Mesendoderm (in vitro differentiated cells): Measurements from ENCODE around the gene RASGEF1C.

Experiments
- DNase-seq: peaks from one replicate; pipeline ENCODE4 v3.0.0; 2013
- H2AK5ac ChIP-seq: 2 replicates; pipeline ENCODE4 v1.6.1; 2013; ENCODE audit warnings: low read length, inconsistent platforms
- H2BK120ac ChIP-seq: 2 replicates; pipeline ENCODE4 v1.6.1; 2013; ENCODE audit warnings: low read depth, mild to moderate bottlenecking, low read length, moderate library complexity, mixed read lengths
- H2BK15ac ChIP-seq: replicated peaks from 2 replicates; pipeline ENCODE4 v1.6.1; 2013; ENCODE audit warnings: low read depth, mild to moderate bottlenecking, moderate library complexity
- H2BK5ac ChIP-seq: 2 replicates; pipeline ENCODE4 v1.6.1; 2013; ENCODE audit warnings: low read length, inconsistent platforms
- H3K18ac ChIP-seq: 2 replicates; pipeline ENCODE4 v1.6.1; 2013; ENCODE audit warnings: mild to moderate bottlenecking, low read length, mixed read lengths
- H3K23ac ChIP-seq: one replicate; pipeline ENCODE4 v1.6.1; 2013; ENCODE audit warnings: low read length
- H3K27ac ChIP-seq: 2 replicates; pipeline ENCODE4 v1.5.1; 2013; ENCODE audit warnings: low read depth, mild to moderate bottlenecking, inconsistent platforms, low read length, moderate library complexity
- H3K27me3 ChIP-seq: 2 replicates; pipeline ENCODE4 v1.6.1; 2013; ENCODE audit warnings: low read length, control low read depth, mild to moderate bottlenecking, inconsistent platforms; ENCODE audit not compliant: insufficient read depth, poor library complexity
- H3K36me3 ChIP-seq: 2 replicates; pipeline ENCODE4 v1.6.1; 2013; ENCODE audit warnings: low read length, inconsistent platforms; ENCODE audit not compliant: control insufficient read depth, insufficient read depth
- H3K4ac ChIP-seq: one replicate; pipeline ENCODE4 v1.6.1; 2013; ENCODE audit warnings: low read depth, mild to moderate bottlenecking, low read length, moderate library complexity
- H3K4me1 ChIP-seq: 2 replicates; pipeline ENCODE4 v1.6.1; 2013; ENCODE audit warnings: low read depth, low read length, inconsistent platforms; ENCODE audit not compliant: control insufficient read depth
- H3K4me2 ChIP-seq: 2 replicates; pipeline ENCODE4 v1.6.1; 2013; ENCODE audit warnings: low read length
- H3K4me3 ChIP-seq: 2 replicates; pipeline ENCODE4 v1.5.1; 2013; ENCODE audit warnings: mild to moderate bottlenecking, low read length
- H3K56ac ChIP-seq: one replicate; pipeline ENCODE4 v1.6.1; 2013; ENCODE audit warnings: low read length
- H3K79me1 ChIP-seq: 2 replicates; pipeline ENCODE4 v1.6.1; 2013; ENCODE audit warnings: low read length, inconsistent platforms
- H3K79me2 ChIP-seq: 2 replicates; pipeline ENCODE4 v1.6.1; 2013; ENCODE audit warnings: mild to moderate bottlenecking, low read length; ENCODE audit not compliant: control insufficient read depth, insufficient read depth
- H3K9ac ChIP-seq: 2 replicates; pipeline ENCODE4 v1.6.1; 2013; ENCODE audit warnings: low read length, inconsistent platforms
- H4K5ac ChIP-seq: one replicate; pipeline ENCODE4 v1.6.1; 2013; ENCODE audit warnings: low read length
- H4K8ac ChIP-seq: one replicate; pipeline ENCODE4 v1.6.1; 2013; ENCODE audit warnings: low read depth, mild to moderate bottlenecking, control low read depth, low read length, moderate library complexity
- WGBS: extraction: QIAGEN DNeasy Blood & Tissue Kit; methylation state at CpG from one replicate; pipeline ENCODE4 v1.1.7; 2013; ENCODE audit warnings: low lambda C conversion rate, missing lambda C conversion rate; ENCODE audit not compliant: insufficient coverage; ENCODE audit errors: extremely low coverage; 5-methylcytosine and 5-hydroxymethylcytosine counted together

The RASGEF1C gene

DNA sequence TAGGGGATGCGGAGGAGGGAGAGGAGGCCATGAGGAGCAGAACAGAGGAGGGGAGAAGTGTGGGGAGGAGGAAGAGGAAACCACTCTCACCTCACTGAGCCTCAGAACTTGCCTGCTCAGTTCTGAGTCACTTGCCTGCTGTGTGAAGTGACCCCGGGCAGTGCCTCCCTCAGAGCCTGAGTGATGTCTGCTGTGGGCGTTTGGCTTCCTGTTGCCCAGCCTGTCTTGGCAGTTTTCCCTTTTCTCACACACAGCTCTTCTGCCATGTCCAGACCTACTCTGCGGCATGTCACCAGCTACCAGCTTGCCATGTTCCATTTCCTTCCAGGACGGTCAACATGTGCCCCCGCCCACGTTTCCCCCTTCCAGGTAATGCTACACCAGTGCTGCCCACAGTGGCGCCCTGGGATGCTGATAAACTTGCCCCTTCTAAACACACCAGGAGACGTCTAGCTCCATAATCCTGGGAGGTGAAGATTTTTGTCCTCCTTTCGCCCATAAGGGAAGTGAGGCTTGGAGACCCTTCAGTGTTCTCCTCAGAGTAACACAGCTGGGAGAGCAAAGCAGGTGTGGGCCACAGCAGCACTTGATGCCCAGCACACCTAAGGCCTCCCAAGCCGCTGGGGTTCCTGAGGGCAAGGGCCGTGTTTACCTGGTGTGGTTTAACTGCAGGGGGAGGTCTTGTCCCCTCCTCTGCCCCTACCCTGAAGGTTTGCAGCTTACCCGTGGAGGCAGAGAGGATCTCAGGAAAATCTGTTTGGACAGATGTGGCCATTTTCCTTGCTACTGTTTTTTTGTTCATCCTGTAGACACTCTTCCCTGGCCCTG lies 73.7 kb downstream of the RASGEF1C start:
- no peak overlapping the region for H2BK15ac ChIP-seq
- WGBS, result no CpG with 5 or more reads among the region's 13 CpGs
- H4K5ac ChIP-seq, result no peak overlapping the region
- H4K8ac ChIP-seq, result no peak overlapping the region
- H3K79me1 ChIP-seq, result no peaks in the 10 kb centered on the region
- no peaks in the 10 kb centered on the region for H3K36me3 ChIP-seq
- H3K27ac ChIP-seq, result no peak overlapping the region
- DNase-seq, result no peak
- H3K27me3 ChIP-seq, result no peaks in the 10 kb centered on the region
- no peaks in the 10 kb centered on the region for H3K79me2 ChIP-seq
- no peak overlapping the region for H3K4me2 ChIP-seq
- no peak overlapping the region for H2BK120ac ChIP-seq
- H3K18ac ChIP-seq, result no peak overlapping the region
- H3K23ac ChIP-seq, result no peak overlapping the region
- H3K9ac ChIP-seq, result no peak overlapping the region
- H3K4me3 ChIP-seq, result no peak overlapping the region
- H3K4ac ChIP-seq, result no peak overlapping the region
- H2AK5ac ChIP-seq, result no peak overlapping the region
- H3K4me1 ChIP-seq, result no peaks in the 10 kb centered on the region
- H2BK5ac ChIP-seq, result no peak overlapping the region
- H3K56ac ChIP-seq, result no peak overlapping the region

DNA sequence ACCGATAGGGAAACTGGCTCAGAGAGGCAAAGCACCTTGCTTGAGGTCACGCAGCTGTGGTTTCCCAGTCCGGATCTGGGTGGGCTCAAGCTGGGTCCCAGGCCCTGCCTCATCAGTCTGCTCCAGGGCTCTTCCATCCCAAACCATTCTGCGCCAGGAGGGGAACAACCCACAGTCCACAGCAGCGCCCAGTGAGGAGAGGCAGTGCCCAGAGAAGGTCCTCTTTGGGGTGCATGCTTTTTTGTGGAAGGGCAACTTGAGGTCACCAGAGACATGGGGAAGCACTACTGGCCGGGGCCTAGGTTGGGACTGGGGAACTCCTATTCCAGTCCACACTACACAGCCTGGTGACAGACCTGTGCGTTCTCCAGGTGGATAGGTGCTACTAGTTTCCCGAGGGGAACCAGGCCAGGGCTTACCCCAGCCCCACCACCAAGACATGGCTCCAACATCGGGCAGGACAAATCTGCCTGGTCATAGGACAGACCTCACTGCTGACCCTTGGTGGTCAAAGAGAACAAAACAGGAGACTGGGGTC lies 75.0 kb downstream of the RASGEF1C start:
- Histone ChIP-seq H3K4me1 (no peaks in the 10 kb centered on the region), H3K36me3 (no peaks in the 10 kb centered on the region), H3K79me1 (no peaks in the 10 kb centered on the region), H4K8ac (no peak overlapping the region), H3K4me2 (no peak overlapping the region), H3K56ac (no peak overlapping the region), H2BK15ac (no peak overlapping the region), H3K27me3 (no peaks in the 10 kb centered on the region), H3K18ac (no peak overlapping the region), H3K27ac (no peak overlapping the region), H4K5ac (no peak overlapping the region), H3K4ac (no peak overlapping the region), H2BK5ac (no peak overlapping the region), H2BK120ac (no peak overlapping the region), H3K23ac (no peak overlapping the region), H3K9ac (no peak overlapping the region), H2AK5ac (no peak overlapping the region), H3K4me3 (no peak overlapping the region), H3K79me2 (no peaks in the 10 kb centered on the region)
- DNase-seq, result no peak
- WGBS, result no CpG with 5 or more reads among the region's 9 CpGs

GRCh38 chr5:180133551-180133950 lies 75.5 kb downstream of the RASGEF1C start:
- no peak overlapping the region for H2BK5ac ChIP-seq
- no peak overlapping the region for H3K56ac ChIP-seq
- H3K4me3 ChIP-seq, result no peak overlapping the region
- no peaks in the 10 kb centered on the region for H3K4me1 ChIP-seq
- H3K27me3 ChIP-seq, result no peaks in the 10 kb centered on the region
- no peak overlapping the region for H2BK15ac ChIP-seq
- no peak overlapping the region for H3K4ac ChIP-seq
- DNase-seq, result no peak
- H3K9ac ChIP-seq, result no peak overlapping the region
- no peak overlapping the region for H3K23ac ChIP-seq
- H3K18ac ChIP-seq, result no peak overlapping the region
- H3K36me3 ChIP-seq, result no peaks in the 10 kb centered on the region
- H4K8ac ChIP-seq, result no peak overlapping the region
- H3K4me2 ChIP-seq, result no peak overlapping the region
- no peaks in the 10 kb centered on the region for H3K79me2 ChIP-seq
- no peak overlapping the region for H3K27ac ChIP-seq
- no peak overlapping the region for H2BK120ac ChIP-seq
- no CpG with 5 or more reads among the region's 4 CpGs for WGBS
- H4K5ac ChIP-seq, result no peak overlapping the region
- H3K79me1 ChIP-seq, result no peaks in the 10 kb centered on the region
- no peak overlapping the region for H2AK5ac ChIP-seq

- no peaks in the 10 kb centered on the region for H3K4me1 ChIP-seq
- no peak overlapping the region for H3K4ac ChIP-seq
- no peak overlapping the region for H4K5ac ChIP-seq
- WGBS, result no CpG with 5 or more reads among the region's 9 CpGs
- no peak overlapping the region for H3K23ac ChIP-seq
- no peak overlapping the region for H3K56ac ChIP-seq
- no peak overlapping the region for H3K18ac ChIP-seq
- H2BK15ac ChIP-seq, result no peak overlapping the region
- no peak overlapping the region for H3K4me2 ChIP-seq
- no peaks in the 10 kb centered on the region for H3K27me3 ChIP-seq
- H3K79me2 ChIP-seq, result no peaks in the 10 kb centered on the region
- H3K4me3 ChIP-seq, result no peak overlapping the region
- no peaks in the 10 kb centered on the region for H3K79me1 ChIP-seq
- no peak for DNase-seq
- no peak overlapping the region for H2BK5ac ChIP-seq
- H2BK120ac ChIP-seq, result no peak overlapping the region
- no peak overlapping the region for H2AK5ac ChIP-seq
- H3K36me3 ChIP-seq, result no peaks in the 10 kb centered on the region
- no peak overlapping the region for H3K27ac ChIP-seq
- H4K8ac ChIP-seq, result no peak overlapping the region
- no peak overlapping the region for H3K9ac ChIP-seq
These were observed 76.0 kb downstream of the RASGEF1C start for GRCh38 chr5:180133060-180133459.

GRCh38 chr5:180130876-180131740 lies 77.9 kb downstream of the RASGEF1C start:
- H3K4ac ChIP-seq, result no peak overlapping the region
- no peak overlapping the region for H3K4me3 ChIP-seq
- H2BK15ac ChIP-seq, result no peak overlapping the region
- H2BK120ac ChIP-seq, result no peak overlapping the region
- H3K79me1 ChIP-seq, result no peaks in the 10 kb centered on the region
- DNase-seq, result no peak
- H3K27me3 ChIP-seq, result no peaks in the 10 kb centered on the region
- no peak overlapping the region for H3K27ac ChIP-seq
- no peak overlapping the region for H4K8ac ChIP-seq
- no peak overlapping the region for H3K56ac ChIP-seq
- no peak overlapping the region for H3K18ac ChIP-seq
- no peak overlapping the region for H2AK5ac ChIP-seq
- H3K4me1 ChIP-seq, result no peaks in the 10 kb centered on the region
- H3K4me2 ChIP-seq, result no peak overlapping the region
- no CpG with 5 or more reads among the region's 26 CpGs for WGBS
- no peak overlapping the region for H4K5ac ChIP-seq
- no peak overlapping the region for H3K9ac ChIP-seq
- H3K79me2 ChIP-seq, result no peaks in the 10 kb centered on the region
- no peak overlapping the region for H3K23ac ChIP-seq
- H2BK5ac ChIP-seq, result no peak overlapping the region
- no peaks in the 10 kb centered on the region for H3K36me3 ChIP-seq
